HG02870 (cell line): ENCODE data around the gene NOXO1.

Experiments used
- ATAC-seq: cut with Tn5 transposase; IDR thresholded peaks from one replicate; pipeline ENCODE4 v1.9.1; 2021; ENCODE audit warnings: mild to moderate bottlenecking, moderate library complexity; ENCODE audit not compliant: unreplicated experiment

The NOXO1 gene

GRCh38 chr16:1981398-1981836 lies at the start of gene NOXO1:
Gene NOXO1 (minus strand): TSS chr16:1981469. CDS start chr16:1981179, 290 bp downstream.
- ATAC-seq: no peak

DNA sequence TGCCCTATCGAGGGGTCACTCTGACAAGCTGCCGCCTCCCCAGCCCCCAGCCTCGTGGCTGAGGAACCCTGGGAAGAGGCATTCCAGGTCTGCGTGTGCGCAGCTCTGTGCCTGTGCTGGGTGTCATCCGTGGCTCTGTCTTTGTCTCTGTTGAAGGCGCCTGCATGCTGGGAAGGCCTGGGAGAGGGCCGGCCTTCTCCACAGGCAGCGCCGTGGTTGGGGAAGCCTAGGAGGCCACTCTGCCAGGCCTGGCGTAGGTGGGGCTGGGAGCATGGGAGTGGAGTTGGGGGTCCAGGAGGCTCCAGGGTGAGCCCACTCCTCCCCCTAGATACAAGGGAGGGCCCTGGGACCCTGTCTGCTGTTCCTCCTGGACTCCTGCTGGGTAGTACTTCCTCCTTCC lies 48.8 kb upstream of the NOXO1 start:
- no peak for ATAC-seq

GRCh38 chr16:2029350-2029749 lies 48.1 kb upstream of the NOXO1 start:
- ATAC-seq: no peak

GRCh38 chr16:2028620-2029220 lies 47.5 kb upstream of the NOXO1 start:
- no peak for ATAC-seq

DNA sequence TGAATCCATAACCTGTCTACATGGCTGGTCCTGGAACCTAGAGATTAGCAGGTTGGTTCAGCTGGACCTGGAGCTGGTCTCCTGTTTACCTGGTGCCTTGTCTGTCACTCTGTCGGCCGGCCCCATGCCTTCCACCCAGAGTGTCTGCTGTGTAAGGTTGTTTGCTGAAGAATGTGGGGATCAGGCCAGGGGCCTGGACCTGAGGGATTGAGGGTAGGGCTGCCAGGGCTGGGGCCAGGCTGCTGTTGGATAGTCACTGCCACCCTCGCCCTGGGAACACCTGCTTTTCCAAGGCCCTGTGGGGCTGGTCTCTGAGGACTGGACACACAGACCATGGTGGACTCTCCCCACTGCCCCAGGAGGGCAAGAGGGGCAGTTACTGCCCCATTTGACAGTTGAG lies 46.9 kb upstream of the NOXO1 start:
- no peak for ATAC-seq

DNA sequence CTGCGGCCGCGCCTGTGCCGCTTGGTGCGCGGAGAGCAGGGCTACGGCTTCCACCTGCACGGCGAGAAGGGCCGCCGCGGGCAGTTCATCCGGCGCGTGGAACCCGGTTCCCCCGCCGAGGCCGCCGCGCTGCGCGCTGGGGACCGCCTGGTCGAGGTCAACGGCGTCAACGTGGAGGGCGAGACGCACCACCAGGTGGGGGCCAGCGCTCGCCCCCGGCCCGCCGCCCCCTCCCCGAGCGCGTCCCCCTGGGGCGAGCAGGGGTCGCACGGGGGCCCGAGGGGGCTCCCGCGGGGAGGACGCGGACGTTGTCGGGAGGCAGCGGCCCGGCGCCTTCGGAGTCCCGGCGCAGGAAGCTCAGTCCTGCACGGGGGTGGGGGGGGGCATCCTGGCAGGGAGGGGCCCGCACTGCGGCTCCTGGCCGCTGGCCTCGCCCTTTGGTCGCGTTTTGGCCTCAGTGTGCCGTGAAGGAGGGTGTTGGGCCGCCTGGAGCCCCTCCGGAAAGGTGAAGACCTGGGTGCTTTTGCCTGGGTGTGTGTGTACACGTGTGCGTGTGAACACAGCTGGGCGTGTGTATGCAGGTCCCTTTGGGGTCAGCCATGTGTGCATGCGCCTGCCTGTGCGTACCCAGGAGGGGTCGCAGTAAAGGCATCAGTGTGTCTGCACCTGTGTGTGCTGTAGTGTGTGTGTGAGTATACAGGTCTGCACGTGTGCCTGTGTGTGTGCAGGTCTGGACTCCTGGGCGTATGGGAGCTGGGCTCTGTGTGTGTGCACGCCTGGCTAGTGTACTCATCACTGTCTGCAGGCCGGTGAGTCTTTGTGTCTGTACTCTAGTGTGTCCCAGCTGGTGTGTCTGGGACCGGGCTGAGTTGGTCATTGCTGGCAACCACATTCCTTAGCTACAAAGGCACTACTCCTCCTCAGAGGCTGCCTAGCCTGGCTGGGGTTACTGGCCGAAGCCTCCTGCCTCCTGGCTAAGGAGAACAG lies 46.0 kb upstream of the NOXO1 start:
- ATAC-seq: no peak

- ATAC-seq: no peak
Measured at GRCh38 chr16:2026461-2027023, 45.3 kb upstream of the NOXO1 start, which contains the start of gene NHERF2. Gene NHERF2 (plus strand): TSS chr16:2026902. CDS start chr16:2027006, 104 bp downstream.

DNA sequence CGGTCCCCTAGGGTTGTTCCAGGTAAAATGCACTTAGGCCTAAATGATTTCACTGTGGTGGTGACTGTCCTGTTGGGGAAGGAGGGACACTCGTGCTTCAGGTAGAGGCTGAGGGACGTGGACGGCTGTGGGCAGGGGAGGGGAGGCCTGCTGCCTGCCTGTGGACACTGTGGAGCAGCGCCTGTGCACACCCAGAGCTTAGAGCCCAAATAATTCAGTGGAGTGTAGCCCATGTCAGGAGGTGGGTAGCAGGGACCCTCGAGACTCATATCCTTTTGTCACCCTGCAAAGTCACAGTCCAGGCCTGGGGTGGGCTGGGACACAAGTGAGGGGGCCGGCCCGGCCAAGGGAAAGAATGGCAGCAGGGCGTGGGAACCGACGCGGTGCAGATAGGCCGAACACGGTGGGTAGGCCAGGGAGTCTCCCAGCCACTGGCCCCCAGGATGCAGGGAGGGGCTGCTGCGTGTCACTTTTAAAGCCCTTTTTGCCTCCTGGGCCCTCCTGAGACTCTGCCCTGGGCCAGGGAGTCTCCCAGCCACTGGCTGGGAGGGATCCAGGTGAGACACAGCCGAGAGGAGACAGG lies 44.7 kb upstream of the NOXO1 start:
- no peak for ATAC-seq

- ATAC-seq: no peak
Measured at GRCh38 chr16:2025251-2025650, 44.0 kb upstream of the NOXO1 start.

DNA sequence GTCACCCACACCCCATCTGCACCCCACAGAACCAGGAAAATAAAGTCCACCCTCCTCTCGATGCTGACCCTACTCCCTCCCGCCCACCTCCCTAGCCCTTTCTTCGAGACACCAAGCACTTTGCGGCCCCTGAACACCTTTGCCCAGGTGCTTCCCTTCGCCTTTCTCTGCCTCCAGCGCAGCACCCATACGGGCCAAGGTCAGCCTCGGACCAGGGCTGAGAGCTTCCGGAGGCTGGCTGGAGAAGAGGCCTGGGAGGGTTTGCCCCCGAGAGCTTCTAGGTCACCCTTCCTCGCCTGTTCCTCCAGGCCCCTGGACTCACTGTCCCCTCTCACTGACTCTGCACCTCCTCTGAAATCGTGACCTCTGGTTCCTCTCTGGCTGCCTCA lies 42.8 kb upstream of the NOXO1 start:
- ATAC-seq: no peak

DNA sequence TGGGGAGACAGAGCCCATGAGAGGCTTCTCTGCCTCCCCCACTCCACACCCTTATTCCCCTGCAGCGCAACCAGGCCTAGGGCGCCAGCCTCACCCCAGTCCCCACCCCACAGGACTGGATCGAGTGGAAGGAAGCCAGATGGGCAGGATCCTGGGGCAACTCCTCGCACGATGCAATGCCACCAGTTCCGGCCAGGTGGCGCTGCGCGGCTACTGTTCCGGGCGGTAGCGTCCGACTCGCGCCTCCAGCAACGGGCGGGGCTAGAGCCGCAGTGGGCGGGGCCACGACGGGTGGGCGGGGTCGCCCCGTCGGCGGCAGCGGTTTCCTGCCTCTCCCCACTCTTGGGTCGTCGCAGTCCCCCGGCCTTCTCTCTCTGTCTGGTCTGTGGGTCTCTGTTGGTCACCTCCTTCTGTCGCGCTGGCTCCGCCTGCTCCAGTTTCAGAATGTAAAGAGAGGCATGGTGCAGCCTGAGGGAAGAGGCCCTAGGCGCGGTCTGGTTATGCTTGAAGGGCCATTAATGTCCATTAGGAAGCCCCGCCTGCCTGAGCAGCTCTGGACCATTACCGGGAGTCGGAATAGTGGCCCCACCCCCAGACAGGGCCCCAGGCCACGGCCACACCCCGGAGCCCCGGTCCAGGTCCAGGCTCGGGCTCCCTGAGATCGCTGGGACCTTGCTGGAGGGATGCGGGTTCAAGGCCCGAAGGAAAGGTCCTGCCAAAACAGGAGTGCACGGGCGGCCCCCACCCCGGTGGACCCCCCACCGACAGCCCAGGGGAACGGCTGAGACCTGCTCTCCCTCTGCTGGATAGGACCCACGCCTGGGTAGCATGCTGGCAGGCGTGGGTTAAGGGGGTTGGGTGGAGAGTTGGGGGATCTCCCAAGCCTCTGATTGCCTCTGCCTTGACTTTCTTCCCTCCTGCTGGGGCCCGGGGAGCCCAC lies 42.1 kb upstream of the NOXO1 start:
- ATAC-seq: peak; percentile 57

- no peak for ATAC-seq
Measured at GRCh38 chr16:2022723-2023091, 41.4 kb upstream of the NOXO1 start.

GRCh38 chr16:2019921-2020831 lies 38.9 kb upstream of the NOXO1 start:
- no peak for ATAC-seq

DNA sequence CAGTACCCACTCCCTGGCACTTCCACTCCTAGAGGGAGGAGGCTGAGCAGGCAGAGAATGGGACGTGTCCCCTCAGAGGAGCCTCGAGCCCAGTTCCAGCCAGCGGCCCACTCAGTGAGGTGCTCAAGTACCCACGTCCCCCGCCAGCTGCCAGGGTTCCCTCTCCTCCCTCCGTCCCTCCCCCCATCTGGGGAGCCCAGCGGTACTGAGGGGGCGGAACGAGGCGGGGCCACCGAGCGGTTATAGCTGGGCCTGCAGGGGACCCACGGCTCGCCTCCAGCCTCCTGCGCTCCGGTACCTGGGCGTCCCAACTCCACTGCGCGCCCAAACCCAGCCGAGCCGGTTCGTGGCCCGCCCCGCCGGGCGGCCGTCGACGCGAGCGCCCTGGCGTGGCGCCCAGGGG lies 38.2 kb upstream of the NOXO1 start, which contains the start of gene NPW:
Gene NPW (plus strand): TSS at position 268 of the 403 bp plus-strand sequence.
- ATAC-seq: no peak

DNA sequence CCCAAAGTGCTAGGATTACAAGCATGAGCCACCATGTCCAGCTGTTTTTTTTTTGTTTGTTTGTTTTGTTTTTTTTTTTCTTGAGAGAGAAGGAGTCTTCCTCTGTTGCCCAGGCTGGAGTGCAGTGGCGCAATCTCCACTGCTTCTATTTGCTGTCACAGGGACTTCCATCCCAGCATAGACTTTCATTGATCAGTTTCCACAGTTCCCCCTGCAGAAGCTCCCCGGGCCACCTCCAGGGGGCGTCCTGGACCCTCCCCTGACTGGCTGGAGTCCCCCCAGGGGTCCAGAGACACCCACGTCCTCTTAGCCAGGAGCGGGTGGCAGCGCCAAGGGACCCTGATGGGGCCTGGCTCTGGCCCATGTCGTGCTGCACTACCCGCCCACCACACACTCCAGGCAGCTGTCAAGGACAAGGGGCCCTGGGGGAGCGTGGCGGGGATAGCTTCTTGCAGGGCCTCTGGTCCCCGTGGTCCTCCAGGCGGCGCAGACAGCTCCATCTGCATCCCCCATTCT lies 35.2 kb upstream of the NOXO1 start:
- ATAC-seq: no peak

DNA sequence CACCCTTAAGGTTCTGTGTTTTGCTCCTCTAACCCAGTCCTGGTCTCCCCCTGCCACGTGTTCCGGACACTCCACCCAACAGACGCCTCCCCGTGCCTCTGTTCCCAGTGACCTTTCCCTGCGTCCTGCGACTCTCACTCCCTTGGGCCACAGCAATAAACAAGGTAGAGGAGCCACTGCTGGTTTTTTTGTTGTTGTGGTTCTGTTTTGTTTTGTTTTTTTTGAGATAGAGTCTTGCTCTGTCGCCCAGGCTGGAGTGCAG lies 34.6 kb upstream of the NOXO1 start:
- no peak for ATAC-seq

DNA sequence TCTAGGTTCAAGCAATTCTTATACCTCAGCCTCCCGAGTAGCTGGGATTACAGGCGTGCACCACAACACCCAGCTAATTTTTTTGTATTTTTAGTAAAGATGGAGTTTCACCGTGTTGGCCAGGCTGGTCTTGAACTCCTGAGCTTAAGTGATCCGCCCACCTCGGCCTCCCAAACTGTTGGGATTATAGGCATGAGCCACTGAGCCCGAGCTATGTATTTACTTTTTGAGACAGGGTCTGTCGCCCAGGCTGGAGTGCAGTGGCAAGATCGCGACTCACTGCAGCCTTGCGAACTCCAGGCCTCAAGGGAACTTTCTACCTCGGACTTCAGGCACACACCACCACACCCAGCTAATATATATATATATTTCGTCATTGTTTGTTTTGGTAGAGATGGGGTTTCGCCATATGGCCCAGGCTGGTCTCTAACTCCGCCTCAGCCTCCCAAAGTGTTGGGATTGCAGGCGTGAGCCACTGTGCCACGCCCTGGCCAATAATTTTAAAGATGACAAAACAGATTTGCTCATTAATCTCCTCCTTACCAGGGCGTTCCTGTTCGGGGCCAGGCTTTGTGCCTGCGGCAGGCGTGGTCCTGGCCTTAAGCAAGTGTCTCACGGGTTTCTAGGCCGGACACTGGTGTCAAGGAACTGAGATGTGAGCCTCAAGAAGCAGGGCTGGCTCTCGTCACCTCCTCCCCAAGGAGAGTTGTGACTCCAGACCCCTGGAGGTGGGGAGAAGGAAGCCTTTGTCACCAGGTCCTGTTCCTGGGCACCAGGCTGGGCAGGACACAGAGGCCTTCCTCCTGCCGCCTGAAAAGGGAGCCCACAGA lies 34.1 kb upstream of the NOXO1 start:
- no peak for ATAC-seq

- no peak for ATAC-seq
Measured at GRCh38 chr16:2013527-2013926, 32.3 kb upstream of the NOXO1 start.
